CD4-positive, alpha-beta memory T cell (primary cell): Measurements from ENCODE around the gene ADRA2A. TPM values are rescaled to one million over a fixed set of nuclear protein-coding genes. Genes with fewer than 3 reads are reported as not detected.

Experiments used
- CTCF ChIA-PET: fragments of 350-600 bp; sonication (Branson Sonifier 250); formaldehyde crosslinking; loops from one replicate; lab custom pipeline; 2021; ENCODE audit warnings: inconsistent platforms; ENCODE audit not compliant: partially characterized antibody; lab: Charles Lee
- POLR2A ChIA-PET: fragments of 350-600 bp; sonication (Branson Sonifier 250); formaldehyde crosslinking; loops from one replicate; lab custom pipeline; 2021; ENCODE audit not compliant: partially characterized antibody; lab: Charles Lee
- DNase-seq, 5 donors: peaks; one replicate each; pipeline versions ENCODE4 v3.0.0 to v3.0.0-alpha.2; 2020 to 2022; ENCODE audit warnings: mixed read lengths in 1 of 5
- H3K27ac ChIP-seq: one replicate; pipeline ENCODE4 v1.7.0; 2013; ENCODE audit warnings: low read depth, low read length
- H3K27me3 ChIP-seq: 2 replicates; pipeline ENCODE4 v1.7.0; 2013; ENCODE audit warnings: mild to moderate bottlenecking, low read length, moderate library complexity; ENCODE audit not compliant: insufficient read depth
- H3K36me3 ChIP-seq: 2 replicates; pipeline ENCODE4 v1.7.0; 2013; ENCODE audit warnings: mild to moderate bottlenecking, low read length, moderate library complexity; ENCODE audit not compliant: insufficient read depth
- H3K4me1 ChIP-seq: 2 replicates; pipeline ENCODE4 v1.7.0; 2013; ENCODE audit warnings: mild to moderate bottlenecking, low read length, moderate library complexity; ENCODE audit not compliant: insufficient read depth
- H3K4me3 ChIP-seq, 2 donors: one replicate each; pipeline ENCODE4 v1.7.0; 2013; ENCODE audit warnings: low read length in 2 of 2, mild to moderate bottlenecking in 1 of 2
- H3K9me3 ChIP-seq, 2 donors: one replicate each; pipeline ENCODE4 v1.7.0; 2013; ENCODE audit warnings: low read length in 2 of 2, control low read depth in 1 of 2; ENCODE audit not compliant: control insufficient read depth in 1 of 2
- H3K27ac Mint-ChIP-seq, 7 donors: one replicate each; pipeline ENCODE4 v1.8.0; 2020 to 2021; ENCODE audit warnings: mixed read lengths in 7 of 7, mild to moderate bottlenecking in 6 of 7, inconsistent platforms in 3 of 7, moderate library complexity in 3 of 7
- H3K27me3 Mint-ChIP-seq, 2 donors: one replicate each; pipeline ENCODE4 v1.8.0; 2020 to 2021; ENCODE audit warnings: mixed read lengths in 2 of 2
- H3K36me3 Mint-ChIP-seq, 2 donors: one replicate each; pipeline ENCODE4 v1.8.0; 2020 to 2021; ENCODE audit warnings: mixed read lengths in 2 of 2, inconsistent platforms in 1 of 2, mild to moderate bottlenecking in 1 of 2
- H3K4me1 Mint-ChIP-seq, 4 donors: one replicate each; pipeline ENCODE4 v1.8.0; 2020 to 2021; ENCODE audit warnings: mixed read lengths in 4 of 4, mild to moderate bottlenecking in 1 of 4
- H3K4me3 Mint-ChIP-seq, 8 donors: one replicate each; pipeline ENCODE4 v1.8.0; 2020 to 2021; ENCODE audit warnings: mixed read lengths in 8 of 8, mild to moderate bottlenecking in 7 of 8, moderate library complexity in 6 of 8, inconsistent platforms in 3 of 8
- H3K9me3 Mint-ChIP-seq, 8 donors: one replicate each; pipeline ENCODE4 v1.8.0; 2020 to 2021; ENCODE audit warnings: mixed read lengths in 8 of 8, mild to moderate bottlenecking in 5 of 8, inconsistent platforms in 3 of 8, moderate library complexity in 1 of 8
- intact Hi-C: fragments of 100-400 bp; cut with micrococcal nuclease; formaldehyde crosslinking; loops from one replicate; pipeline ENCODE4 v1.15.1; 2023
- polyA plus RNA-seq, 2 donors: library from polyadenylated mRNA; unstranded; fragments of 300-500 nt; fragmentation: Illumina TruSeq; gene quantifications; one replicate each; pipeline ENCODE4 v1.2.3, GENCODE V29; 2021
- total RNA-seq, 2 experiments: library from RNA; stranded (reverse); gene quantifications; one replicate each; pipeline ENCODE4 v1.2.3, GENCODE V29; 2021

Gene ADRA2A
- total and polyA plus RNA-seq, 4 experiments from 2014 or later: not detected

DNA sequence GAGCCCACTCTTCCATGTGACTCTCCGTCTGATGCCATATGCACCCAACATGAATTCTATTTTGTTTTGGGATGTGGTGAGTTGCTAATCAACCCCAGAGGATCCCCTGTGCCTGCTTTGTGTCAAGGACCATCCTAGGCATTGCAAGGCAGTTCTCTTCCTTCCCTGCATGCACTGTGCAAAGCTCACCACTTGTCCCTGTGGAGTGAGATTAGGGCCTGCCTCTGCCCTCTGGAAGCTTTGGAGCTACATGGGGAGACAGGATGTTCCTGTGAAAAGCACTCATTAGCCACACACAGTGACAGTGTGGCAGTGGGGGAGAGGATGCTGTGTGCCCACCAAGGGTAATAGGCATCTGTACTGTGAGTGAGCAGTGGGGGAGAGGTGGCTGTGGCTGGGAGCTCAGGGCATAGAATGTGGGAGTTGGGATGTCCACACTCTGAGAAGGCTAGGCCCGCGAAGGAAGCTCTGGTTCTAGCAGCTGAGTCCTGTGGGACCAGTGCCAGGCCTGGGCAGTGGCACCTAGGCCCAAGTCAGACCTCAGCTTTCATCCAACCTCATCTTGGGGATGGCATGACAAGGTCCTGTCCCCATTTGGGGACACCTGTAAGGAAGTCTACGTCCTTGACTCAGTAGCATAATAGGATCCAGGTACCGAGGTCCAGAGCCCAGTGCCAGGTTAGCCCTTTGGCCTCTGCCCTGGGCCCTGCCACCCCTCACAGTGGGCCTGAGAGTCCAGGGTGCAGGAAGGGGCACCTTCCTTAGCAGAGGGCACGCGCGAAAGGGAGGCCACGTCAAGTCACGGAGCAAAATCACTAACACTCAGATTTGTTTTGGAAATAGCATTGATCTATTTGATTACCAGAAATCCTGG lies 6.6 kb downstream of the ADRA2A start:
- H3K4me1 ChIP-seq: no peaks in the 10 kb centered on the region
- H3K36me3 ChIP-seq: no peaks in the 10 kb centered on the region
- Mint-ChIP-seq H3K27ac (no peak overlapping the region), H3K27me3 (peaks cover 8 to 26% of the 10 kb centered on the region in 2 donors), H3K9me3 (peaks cover 0 to 4% (median 0%) of the 10 kb centered on the region in 8 donors), H3K36me3 (no peaks in the 10 kb centered on the region), H3K4me3 (no peak overlapping the region), H3K4me1 (peaks cover 0 to 14% (median 6%) of the 10 kb centered on the region in 4 donors)
- POLR2A ChIA-PET: no interaction called here
- H3K4me3 ChIP-seq: no peak overlapping the region
- CTCF ChIA-PET: no interaction called here
- DNase-seq: no peak
- no peaks in the 10 kb centered on the region for H3K27me3 ChIP-seq
- H3K27ac ChIP-seq: no peak overlapping the region
- intact Hi-C loops: no loop called here
- H3K9me3 ChIP-seq: no peaks in the 10 kb centered on the region

DNA sequence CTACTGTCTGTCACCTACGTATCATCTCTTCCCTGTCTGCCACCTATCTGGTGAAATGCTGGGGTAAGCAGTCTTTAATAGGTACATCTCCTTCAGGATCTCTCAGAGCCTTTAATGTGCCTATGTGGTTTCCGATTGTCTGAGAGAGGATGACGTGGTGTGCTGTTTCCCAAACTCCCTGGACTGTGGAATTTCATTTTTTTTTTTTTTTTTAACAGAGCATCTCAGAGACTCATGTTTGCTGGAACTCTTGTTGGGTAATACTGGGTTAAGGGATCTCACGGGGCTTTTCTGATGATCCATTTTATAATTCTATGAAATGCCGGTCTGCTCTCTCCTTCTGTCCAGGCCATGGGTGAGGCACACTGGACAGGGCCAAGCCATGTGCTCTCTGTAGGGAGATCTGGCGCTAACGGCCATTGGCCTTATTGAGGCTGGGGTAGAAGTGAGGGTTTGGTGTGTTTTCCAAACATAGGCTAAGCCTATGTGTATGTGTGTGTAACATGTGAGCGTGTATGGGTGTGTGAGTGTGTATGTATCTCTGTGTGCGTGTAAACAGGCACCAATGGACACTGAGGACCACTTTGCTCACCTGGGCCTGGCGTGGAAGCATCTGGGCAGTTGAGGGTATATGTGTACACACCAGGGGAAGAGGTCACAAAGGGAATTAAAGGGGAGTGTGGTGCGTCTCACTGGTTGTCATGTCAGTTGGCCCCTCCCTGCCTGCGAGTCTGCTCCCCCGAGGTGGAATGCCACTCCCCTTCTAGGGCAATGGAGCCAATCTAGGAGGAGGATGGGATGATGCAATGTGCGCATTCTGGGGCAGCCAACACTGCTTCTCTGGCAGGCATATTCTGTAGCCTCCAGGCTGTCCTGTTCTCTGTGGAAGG lies 7.8 kb downstream of the ADRA2A start:
- Mint-ChIP-seq H3K36me3 (no peaks in the 10 kb centered on the region), H3K4me3 (no peak overlapping the region), H3K27ac (no peak overlapping the region), H3K4me1 (peaks cover 0 to 8% (median 3%) of the 10 kb centered on the region in 4 donors), H3K9me3 (no peaks in the 10 kb centered on the region), H3K27me3 (peaks cover 12 to 20% of the 10 kb centered on the region in 2 donors)
- H3K4me3 ChIP-seq: no peak overlapping the region
- POLR2A ChIA-PET: no interaction called here
- no peak overlapping the region for H3K27ac ChIP-seq
- intact Hi-C loops: no loop called here
- H3K36me3 ChIP-seq: no peaks in the 10 kb centered on the region
- no peak for DNase-seq
- no peaks in the 10 kb centered on the region for H3K4me1 ChIP-seq
- no peaks in the 10 kb centered on the region for H3K27me3 ChIP-seq
- no peaks in the 10 kb centered on the region for H3K9me3 ChIP-seq
- CTCF ChIA-PET: no interaction called here

- Histone ChIP-seq H3K4me1 (no peaks in the 10 kb centered on the region), H3K9me3 (no peaks in the 10 kb centered on the region), H3K4me3 (no peak overlapping the region), H3K36me3 (no peaks in the 10 kb centered on the region), H3K27me3 (no peaks in the 10 kb centered on the region), H3K27ac (no peak overlapping the region)
- intact Hi-C loops: no loop called here
- no peaks in the 10 kb centered on the region for H3K4me1 Mint-ChIP-seq
- no peaks in the 10 kb centered on the region for H3K9me3 Mint-ChIP-seq
- ChIA-PET CTCF (interaction anchor here (0.8 kb wide), 1 partner anchor 10 kb away, joined by 3 read pairs; no protein-coding TSS in a partner anchor), POLR2A (no interaction called here)
- H3K27ac Mint-ChIP-seq: no peak overlapping the region
- DNase-seq: no peak
- peaks cover 8 to 13% of the 10 kb centered on the region in 2 donors for H3K27me3 Mint-ChIP-seq
- no peaks in the 10 kb centered on the region for H3K36me3 Mint-ChIP-seq
- no peak overlapping the region for H3K4me3 Mint-ChIP-seq
These were observed 9.0 kb downstream of the ADRA2A start for GRCh38 chr10:111085690-111086353.

GRCh38 chr10:111086574-111086973 lies 9.7 kb downstream of the ADRA2A start:
- Histone ChIP-seq H3K4me3 (no peak overlapping the region), H3K27ac (no peak overlapping the region), H3K9me3 (no peaks in the 10 kb centered on the region), H3K36me3 (no peaks in the 10 kb centered on the region), H3K27me3 (no peaks in the 10 kb centered on the region), H3K4me1 (no peaks in the 10 kb centered on the region)
- Mint-ChIP-seq H3K4me1 (no peaks in the 10 kb centered on the region), H3K9me3 (no peaks in the 10 kb centered on the region), H3K4me3 (no peak overlapping the region), H3K27me3 (peaks cover 9 to 11% of the 10 kb centered on the region in 2 donors), H3K27ac (no peak overlapping the region), H3K36me3 (no peaks in the 10 kb centered on the region)
- intact Hi-C loops: no loop called here
- DNase-seq: no peak
- POLR2A ChIA-PET: no interaction called here
- CTCF ChIA-PET: interaction anchor here (0.8 kb wide), 1 partner anchor 11 kb away, joined by 3 read pairs; no protein-coding TSS in a partner anchor

- H3K27me3 ChIP-seq: no peaks in the 10 kb centered on the region
- H3K4me1 ChIP-seq: no peaks in the 10 kb centered on the region
- Mint-ChIP-seq H3K27me3 (peaks cover 11 to 13% of the 10 kb centered on the region in 2 donors), H3K4me1 (no peaks in the 10 kb centered on the region), H3K4me3 (no peak overlapping the region), H3K36me3 (no peaks in the 10 kb centered on the region), H3K27ac (no peak overlapping the region), H3K9me3 (no peaks in the 10 kb centered on the region)
- no peaks in the 10 kb centered on the region for H3K36me3 ChIP-seq
- ChIA-PET POLR2A (no interaction called here), CTCF (no interaction called here)
- H3K27ac ChIP-seq: no peak overlapping the region
- no peak for DNase-seq
- intact Hi-C loops: no loop called here
- H3K4me3 ChIP-seq: no peak overlapping the region
- H3K9me3 ChIP-seq: no peaks in the 10 kb centered on the region
These were observed 10.5 kb downstream of the ADRA2A start for GRCh38 chr10:111087331-111087756.

DNA sequence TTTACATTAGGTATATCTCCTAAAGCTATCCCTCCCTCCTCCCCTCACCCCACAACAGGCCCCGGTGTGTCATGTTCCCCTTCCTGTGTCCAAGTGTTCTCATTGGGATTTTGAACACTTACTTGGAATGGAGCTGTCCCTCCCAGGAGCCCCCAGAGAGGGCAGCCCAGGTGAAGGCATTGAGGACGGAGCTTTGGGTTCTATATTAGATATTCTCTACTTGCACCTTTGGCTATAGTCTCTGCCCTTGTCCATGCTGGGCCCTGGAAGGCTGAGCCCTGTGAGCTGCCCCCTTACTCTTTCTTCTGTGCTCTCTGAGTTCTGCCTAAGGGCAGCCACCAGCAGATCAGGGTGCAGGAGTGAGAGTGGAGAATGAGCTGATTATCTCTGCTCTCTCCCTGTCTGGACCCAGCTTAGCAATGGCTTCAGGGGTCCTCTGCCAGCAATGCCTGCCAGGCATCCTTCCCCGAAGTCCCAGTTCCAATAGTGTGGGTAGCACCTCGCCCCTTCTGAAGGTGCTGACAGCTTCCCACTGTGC lies 11.2 kb downstream of the ADRA2A start:
- Mint-ChIP-seq H3K9me3 (no peaks in the 10 kb centered on the region), H3K36me3 (no peaks in the 10 kb centered on the region), H3K4me3 (no peak overlapping the region), H3K4me1 (no peaks in the 10 kb centered on the region), H3K27ac (no peak overlapping the region), H3K27me3 (peaks cover 13 to 15% of the 10 kb centered on the region in 2 donors)
- no peak overlapping the region for H3K27ac ChIP-seq
- no peaks in the 10 kb centered on the region for H3K9me3 ChIP-seq
- intact Hi-C loops: no loop called here
- no peaks in the 10 kb centered on the region for H3K27me3 ChIP-seq
- ChIA-PET CTCF (no interaction called here), POLR2A (no interaction called here)
- DNase-seq: no peak
- H3K4me3 ChIP-seq: no peak overlapping the region
- H3K4me1 ChIP-seq: no peaks in the 10 kb centered on the region
- H3K36me3 ChIP-seq: no peaks in the 10 kb centered on the region
